Uterus (tissue), 4 donors: ENCODE data around the gene GALNT5. TPM values are rescaled to one million over a fixed set of nuclear protein-coding genes. Genes with fewer than 3 reads are reported as not detected.

Experiments
- DNase-seq, 2 donors: peaks; one replicate each; pipeline ENCODE4 v3.0.0-alpha.2; 2019 to 2020
- H3K27ac ChIP-seq, 2 donors: fragments of 200-600 bp; sonication (generic); 1 replicate in 1 of 2; 2 replicates in 1 of 2; pipeline ENCODE4 v1.5.1; 2016 to 2018
- H3K27me3 ChIP-seq, 2 donors: fragments of 200-600 bp; sonication (generic); one replicate each; pipeline ENCODE4 v1.5.1; 2018 to 2019; ENCODE audit warnings: control low read depth in 1 of 2
- H3K36me3 ChIP-seq, 2 donors: fragments of 200-600 bp; sonication (generic); one replicate each; pipeline ENCODE4 v1.5.1; 2019; ENCODE audit warnings: control low read depth in 1 of 2
- H3K4me1 ChIP-seq, 2 donors: fragments of 200-600 bp; sonication (generic); one replicate each; pipeline ENCODE4 v1.5.1; 2018 to 2019; ENCODE audit warnings: control low read depth in 1 of 2
- H3K4me3 ChIP-seq, 2 donors: fragments of 200-600 bp; sonication (generic); 1 replicate in 1 of 2; 2 replicates in 1 of 2; pipeline ENCODE4 v1.5.1; 2018 to 2019; ENCODE audit warnings: mild to moderate bottlenecking in 1 of 2
- H3K9me3 ChIP-seq, 2 donors: fragments of 200-600 bp; sonication (generic); one replicate each; pipeline ENCODE4 v1.5.1; 2019; ENCODE audit warnings: control low read depth in 1 of 2
- CTCF ChIP-seq, 4 experiments: fragments of 200-600 bp in 2 of 4; fragments of 450-650 bp in 2 of 4; sonication (generic) in 2 of 4; IDR thresholded peaks; one replicate each; pipeline ENCODE4 v1.5.1; 2016 to 2019; ENCODE audit warnings: antibody characterized with exemption in 4 of 4, mild to moderate bottlenecking in 2 of 4, moderate library complexity in 1 of 4
- POLR2A ChIP-seq, 2 donors: fragments of 450-650 bp; IDR thresholded peaks; one replicate each; pipeline ENCODE4 v1.6.1; 2016; ENCODE audit warnings: antibody characterized with exemption in 2 of 2, mild to moderate bottlenecking in 1 of 2, moderate library complexity in 1 of 2
- intact Hi-C: fragments of 100-400 bp; cut with DNase I; formaldehyde crosslinking; loops from one replicate; pipeline ENCODE4 v1.15.1; 2023; ENCODE audit warnings: low total_unique reads
- total RNA-seq, 4 donors: library from RNA; depleted of rRNA in 3 of 4; stranded (reverse); fragments of >200 nt in 3 of 4; gene quantifications; one replicate each; pipeline versions ENCODE4 v1.1.0 to v1.2.4, GENCODE V29; 2014 to 2023
- donor health status: DM: yes; HTN: yes; CAD: no.

Gene GALNT5
- total RNA-seq, 4 donors from 2014 or later, result 0.26 to 8.1 TPM; not detected in 2

DNA sequence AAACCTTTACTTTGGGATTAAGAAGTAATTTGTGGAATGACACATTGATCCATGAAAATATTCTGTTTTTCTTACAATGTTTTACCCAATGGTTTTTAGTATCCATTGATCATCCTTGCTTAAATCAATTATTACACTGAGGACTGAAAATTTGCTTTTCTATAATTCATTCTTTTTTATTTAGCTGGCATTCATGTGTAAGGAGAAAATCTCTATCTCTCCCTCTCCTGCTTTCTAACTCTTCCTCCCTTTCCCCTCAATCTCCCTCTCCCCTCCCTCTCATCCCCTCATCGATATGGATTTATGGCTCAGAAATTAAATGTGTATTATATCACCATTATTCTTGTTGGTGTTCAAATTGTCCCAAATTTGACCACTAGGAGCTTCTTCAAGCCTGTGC, 29.7 kb downstream of the GALNT5 start:
- TF ChIP-seq CTCF (IDR thresholded peaks at IDR 0.05), result no peak
- TF ChIP-seq POLR2A (IDR thresholded peaks at IDR 0.05), result no peak
- H3K27me3 ChIP-seq, result no peaks in the 10 kb centered on the region
- intact Hi-C loops, result no loop called here

GRCh38 chr2:157290525-157290924, 33.0 kb downstream of the GALNT5 start:
- intact Hi-C loops, result no loop called here
- Histone ChIP-seq H3K27me3 (no peaks in the 10 kb centered on the region), H3K9me3 (no peaks in the 10 kb centered on the region), H3K4me3 (no peak overlapping the region), H3K4me1 (no peaks in the 10 kb centered on the region), H3K27ac (no peak overlapping the region), H3K36me3 (no peaks in the 10 kb centered on the region)
- no peak for DNase-seq
- TF ChIP-seq POLR2A (IDR thresholded peaks at IDR 0.05) (no peak), CTCF (IDR thresholded peaks at IDR 0.05) (no peak)

More for the DNA sequence above, 29.7 kb downstream of the GALNT5 start:
- no peaks in the 10 kb centered on the region for H3K36me3 ChIP-seq
- DNase-seq, result no peak
- H3K27ac ChIP-seq, result no peak overlapping the region
- no peaks in the 10 kb centered on the region for H3K9me3 ChIP-seq
- no peaks in the 10 kb centered on the region for H3K4me1 ChIP-seq
- no peak overlapping the region for H3K4me3 ChIP-seq

DNA sequence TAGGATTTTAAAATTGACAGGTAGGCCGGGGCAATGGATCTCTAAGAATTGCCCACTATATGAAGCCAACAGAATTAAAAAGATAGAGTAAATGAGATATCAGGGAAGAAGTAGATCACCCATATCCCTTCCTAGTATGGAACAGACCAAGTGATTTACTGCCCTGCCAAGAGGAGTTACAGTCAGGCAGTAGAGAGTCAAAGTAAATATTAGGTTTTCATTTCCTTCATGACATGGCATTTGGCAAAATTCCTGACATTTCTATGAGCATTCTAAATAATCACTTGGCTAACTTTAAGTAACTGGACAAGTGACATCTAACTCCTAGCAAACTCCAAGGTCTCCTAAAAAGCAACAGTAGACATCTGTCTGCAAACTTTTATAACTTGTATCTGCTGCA, 33.5 kb downstream of the GALNT5 start:
- Histone ChIP-seq H3K27me3 (no peaks in the 10 kb centered on the region), H3K4me1 (no peaks in the 10 kb centered on the region), H3K36me3 (no peaks in the 10 kb centered on the region), H3K4me3 (no peak overlapping the region), H3K9me3 (no peaks in the 10 kb centered on the region), H3K27ac (no peak overlapping the region)
- no peak for DNase-seq
- TF ChIP-seq POLR2A (IDR thresholded peaks at IDR 0.05) (no peak), CTCF (IDR thresholded peaks at IDR 0.05) (no peak)
- intact Hi-C loops, result no loop called here

- intact Hi-C loops, result no loop called here
- DNase-seq, result no peak
- Histone ChIP-seq H3K27ac (no peak overlapping the region), H3K27me3 (no peaks in the 10 kb centered on the region), H3K9me3 (no peaks in the 10 kb centered on the region), H3K36me3 (no peaks in the 10 kb centered on the region), H3K4me3 (no peak overlapping the region), H3K4me1 (no peaks in the 10 kb centered on the region)
- no peak for TF ChIP-seq CTCF (IDR thresholded peaks at IDR 0.05)
- no peak for TF ChIP-seq POLR2A (IDR thresholded peaks at IDR 0.05)
Measured at GRCh38 chr2:157292853-157293252, 35.3 kb downstream of the GALNT5 start.

- TF ChIP-seq POLR2A (IDR thresholded peaks at IDR 0.05) (no peak), CTCF (IDR thresholded peaks at IDR 0.05) (no peak)
- intact Hi-C loops, result no loop called here
- no peak overlapping the region for H3K27ac ChIP-seq
- DNase-seq, result no peak
- H3K36me3 ChIP-seq, result no peaks in the 10 kb centered on the region
- no peak overlapping the region for H3K4me3 ChIP-seq
- no peaks in the 10 kb centered on the region for H3K27me3 ChIP-seq
- H3K4me1 ChIP-seq, result no peaks in the 10 kb centered on the region
- no peaks in the 10 kb centered on the region for H3K9me3 ChIP-seq
Measured at GRCh38 chr2:157296490-157296889, 39.0 kb downstream of the GALNT5 start.
